AG04450 (cell line): ENCODE measurements around the gene MKS1. TPM values are rescaled to one million over a fixed set of nuclear protein-coding genes. Genes with fewer than 3 reads are reported as not detected.

Experiments used
- CTCF ChIA-PET: fragments of 300-600, 350-600 bp; formaldehyde crosslinking; extraction: SDS; loops from one replicate; lab custom pipeline; 2022; ENCODE audit warnings: antibody characterized with exemption, inconsistent platforms; lab: Charles Lee
- POLR2A ChIA-PET: fragments of 350-600 bp; formaldehyde crosslinking; extraction: SDS; loops from one replicate; lab custom pipeline; 2021; ENCODE audit warnings: antibody characterized with exemption, inconsistent platforms; lab: Yijun Ruan, JAX
- DNase-seq: peaks from one replicate; pipeline ENCODE4 v3.0.0-alpha.2; 2011; ENCODE audit warnings: low read depth, low spot score
- H3K27ac ChIP-seq: one replicate; pipeline ENCODE4 v1.5.1; 2012; ENCODE audit warnings: low read depth, low read length, control low read depth
- H3K27me3 ChIP-seq: one replicate; pipeline ENCODE4 v1.6.0; 2012; ENCODE audit warnings: low read length; ENCODE audit not compliant: control insufficient read depth, insufficient read depth
- H3K4me3 ChIP-seq: 2 replicates; pipeline ENCODE4 v1.5.1; 2011; ENCODE audit warnings: mild to moderate bottlenecking, low read depth, low read length, control low read depth
- H3K9me3 ChIP-seq: 2 replicates; pipeline ENCODE4 v1.5.1; 2012; ENCODE audit warnings: low read length; ENCODE audit not compliant: control insufficient read depth, insufficient read depth
- CTCF ChIP-seq: IDR thresholded peaks from 2 replicates; pipeline ENCODE4 v1.5.1; 2011; ENCODE audit warnings: low read depth, low read length, control low read depth, inconsistent platforms
- polyA plus RNA-seq: library from polyadenylated mRNA; depleted of rRNA; stranded (reverse); fragments of >200 nt; gene quantifications from 2 replicates; pipeline ENCODE4 v1.2.3, GENCODE V29; 2011

Gene MKS1
- polyA plus RNA-seq, 1 experiment: 14.4 TPM

GRCh38 chr17:58191241-58191896 is 27.7 kb downstream of the MKS1 start:
- TF ChIP-seq CTCF: no peak
- ChIA-PET CTCF (interaction anchor here (1.6 kb wide), 1 partner anchor 9 kb away, joined by 7 read pairs; no protein-coding TSS in a partner anchor), POLR2A (no interaction called here)
- no peak overlapping the region for H3K27ac ChIP-seq
- no peak for DNase-seq
- H3K4me3 ChIP-seq: no peak overlapping the region
- H3K9me3 ChIP-seq: no peaks in the 10 kb centered on the region; the same call in 1 of the 2 replicates
- peaks cover 5% of the 10 kb centered on the region for H3K27me3 ChIP-seq

DNA sequence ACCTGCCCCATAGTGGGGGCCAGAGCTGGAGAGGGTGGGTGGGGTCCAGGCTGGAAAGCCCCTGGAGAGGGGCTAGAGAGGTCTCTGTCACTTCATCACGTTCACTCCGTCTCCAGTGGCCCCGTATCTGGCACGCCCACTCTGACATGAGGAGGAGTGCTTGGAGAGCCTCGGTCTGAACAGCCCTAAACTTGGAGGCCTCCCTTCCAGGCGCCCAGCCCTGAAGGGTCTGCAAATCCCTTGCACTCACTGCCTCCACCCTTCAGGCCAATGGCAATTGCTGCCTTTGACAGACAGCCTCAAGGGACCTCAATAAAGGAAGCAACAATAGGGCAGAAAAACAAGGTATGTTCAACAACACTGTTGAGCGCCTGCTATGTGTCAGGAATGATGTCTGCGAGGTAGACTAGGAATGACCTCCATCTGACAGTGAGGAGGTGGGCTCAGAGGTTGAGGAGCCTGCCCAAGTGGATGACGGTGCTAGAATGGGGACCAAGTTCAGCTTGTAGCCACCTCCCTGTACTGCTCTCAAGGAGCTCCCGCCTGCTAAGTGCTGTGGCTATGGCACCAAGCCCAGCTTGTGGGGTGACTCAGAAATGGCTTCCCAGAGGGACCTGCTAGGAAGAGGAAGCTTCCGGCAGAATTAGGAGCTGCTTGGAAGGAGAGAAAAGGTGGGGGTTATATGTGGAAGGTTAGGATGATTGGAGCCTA is 29.5 kb downstream of the MKS1 start:
- TF ChIP-seq CTCF: no peak

GRCh38 chr17:58187675-58188074 is 31.4 kb downstream of the MKS1 start:
- Histone ChIP-seq H3K9me3 (no peaks in the 10 kb centered on the region), H3K27ac (no peak overlapping the region), H3K27me3 (peaks cover 2% of the 10 kb centered on the region), H3K4me3 (no peak overlapping the region)
- DNase-seq: no peak
- CTCF ChIA-PET: no interaction called here
- POLR2A ChIA-PET: no interaction called here
- TF ChIP-seq CTCF: no peak

More for the DNA sequence above, 29.5 kb downstream of the MKS1 start:
- POLR2A ChIA-PET: interaction anchor here (0.5 kb wide), 1 partner anchor 1228 kb away, joined by 3 read pairs; no protein-coding TSS in a partner anchor
- Histone ChIP-seq H3K27ac (no peak overlapping the region), H3K9me3 (no peaks in the 10 kb centered on the region; the same call in 1 of the 2 replicates), H3K27me3 (peaks cover 5% of the 10 kb centered on the region), H3K4me3 (no peak overlapping the region)
- peak; percentile 23 for DNase-seq
- CTCF ChIA-PET: no interaction called here

DNA sequence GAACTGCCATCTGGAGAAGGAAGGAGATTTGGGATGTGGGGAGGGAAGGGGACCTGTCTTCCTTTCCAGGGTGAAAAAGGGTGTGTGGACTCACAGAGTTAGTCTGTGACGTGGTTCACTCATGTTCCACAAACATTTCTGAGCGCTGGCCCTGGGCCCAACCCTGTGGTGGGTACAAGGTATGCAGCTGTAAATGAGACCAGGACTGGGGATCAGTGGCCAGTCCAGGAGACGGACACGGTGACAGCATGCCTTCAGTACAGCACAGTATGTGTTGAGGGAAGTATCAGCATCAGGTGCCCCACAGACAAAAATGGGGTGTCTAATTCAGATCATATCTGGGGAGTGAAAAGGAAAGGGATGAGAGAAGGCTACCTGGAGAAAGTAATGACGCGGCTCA is 32.0 kb downstream of the MKS1 start:
- Histone ChIP-seq H3K9me3 (no peaks in the 10 kb centered on the region), H3K27ac (no peak overlapping the region), H3K27me3 (peaks cover 2% of the 10 kb centered on the region), H3K4me3 (no peak overlapping the region)
- TF ChIP-seq CTCF: no peak
- CTCF ChIA-PET: no interaction called here
- DNase-seq: no peak
- POLR2A ChIA-PET: no interaction called here

GRCh38 chr17:58186591-58186990 is 32.5 kb downstream of the MKS1 start:
- no peak for DNase-seq
- H3K4me3 ChIP-seq: no peak overlapping the region
- H3K27ac ChIP-seq: no peak overlapping the region
- CTCF ChIA-PET: no interaction called here
- H3K27me3 ChIP-seq: peaks cover 2% of the 10 kb centered on the region
- no peaks in the 10 kb centered on the region for H3K9me3 ChIP-seq
- POLR2A ChIA-PET: no interaction called here
- no peak for TF ChIP-seq CTCF
